ENCODE data around the gene PAPPA. TPM values are rescaled to one million over a fixed set of nuclear protein-coding genes. Genes with fewer than 3 reads are reported as not detected.

The PAPPA gene
- total RNA-seq, 1 experiment from 2014 or later = 3.9 TPM

- Histone ChIP-seq H3K36me3 (ENCODE audit: low read depth) (no peaks in the 10 kb centered on the region), H3K4me3 (no peak overlapping the region), H3K27ac (no peak overlapping the region), H3K4me2 (no peak overlapping the region), H3F3A (ENCODE audit: insufficient read depth, low read depth) (no peaks in the 10 kb centered on the region), H2AFZ (no peak overlapping the region), H3K9me3 (ENCODE audit: insufficient read depth, low read depth) (no peaks in the 10 kb centered on the region), H3K79me2 (ENCODE audit: low read depth) (no peaks in the 10 kb centered on the region), H3K9me2 (ENCODE audit: insufficient read depth) (0 out of 2 replicates have a peak, but pooled peaks cover 5% of the 10 kb centered on the region), H4K20me1 (ENCODE audit: insufficient read depth) (no peaks in the 10 kb centered on the region), H3K27me3 (ENCODE audit: insufficient read depth, low read depth) (no peaks in the 10 kb centered on the region), H3K4me1 (replicated peaks; ENCODE audit: insufficient read depth) (no peaks in the 10 kb centered on the region)
- TF ChIP-seq CTCF (conservative IDR thresholded peaks at IDR 0.05) (no peak), EZH2 (IDR thresholded peaks at IDR 0.05; ENCODE audit: low read depth) (no peak)
- POLR2A ChIA-PET (ENCODE audit: unreplicated experiment) = no interaction called here
- DNase-seq = no peak
- BruUV-seq (replicated peaks) = no TSS peak
- CTCF ChIA-PET = no interaction called here
- intact Hi-C loops (cut with micrococcal nuclease; ENCODE audit: unreplicated experiment) = no loop called here
These were observed 239.6 kb downstream of the PAPPA start for GRCh38 chr9:116393198-116393597.

GRCh38 chr9:116394070-116394469 is 240.5 kb downstream of the PAPPA start:
- no peak for TF ChIP-seq CTCF (conservative IDR thresholded peaks at IDR 0.05)
- TF ChIP-seq EZH2 (IDR thresholded peaks at IDR 0.05; ENCODE audit: low read depth) = no peak
- H3K4me2 ChIP-seq = no peak overlapping the region
- DNase-seq = no peak
- ChIA-PET CTCF (no interaction called here), POLR2A (ENCODE audit: unreplicated experiment) (no interaction called here)
- H3K36me3 ChIP-seq (ENCODE audit: low read depth) = no peaks in the 10 kb centered on the region
- H2AFZ ChIP-seq = no peak overlapping the region
- intact Hi-C loops (cut with micrococcal nuclease; ENCODE audit: unreplicated experiment) = no loop called here
- no TSS peak for BruUV-seq (replicated peaks)
- H3K4me1 ChIP-seq (replicated peaks; ENCODE audit: insufficient read depth) = no peaks in the 10 kb centered on the region
- H3K9me2 ChIP-seq (ENCODE audit: insufficient read depth) = no peaks in the 10 kb centered on the region
- H3K9me3 ChIP-seq (ENCODE audit: insufficient read depth, low read depth) = no peaks in the 10 kb centered on the region
- H3F3A ChIP-seq (ENCODE audit: insufficient read depth, low read depth) = no peaks in the 10 kb centered on the region
- no peak overlapping the region for H3K4me3 ChIP-seq
- H3K79me2 ChIP-seq (ENCODE audit: low read depth) = no peaks in the 10 kb centered on the region
- no peaks in the 10 kb centered on the region for H3K27me3 ChIP-seq (ENCODE audit: insufficient read depth, low read depth)
- H4K20me1 ChIP-seq (ENCODE audit: insufficient read depth) = no peaks in the 10 kb centered on the region
- no peak overlapping the region for H3K27ac ChIP-seq

- POLR2A ChIA-PET (ENCODE audit: unreplicated experiment) = no interaction called here
These were observed 241.5 kb downstream of the PAPPA start for GRCh38 chr9:116394894-116395698.

More at GRCh38 chr9:116394894-116395698, 241.5 kb downstream of the PAPPA start:
- no peak for DNase-seq
- Histone ChIP-seq H3K27me3 (ENCODE audit: insufficient read depth, low read depth) (no peaks in the 10 kb centered on the region), H3K4me3 (no peak overlapping the region), H3K4me1 (replicated peaks; ENCODE audit: insufficient read depth) (no peaks in the 10 kb centered on the region), H3K9me2 (ENCODE audit: insufficient read depth) (no peaks in the 10 kb centered on the region), H3K79me2 (ENCODE audit: low read depth) (no peaks in the 10 kb centered on the region), H3K4me2 (no peak overlapping the region), H3K9me3 (ENCODE audit: insufficient read depth, low read depth) (no peaks in the 10 kb centered on the region), H2AFZ (no peak overlapping the region), H3F3A (ENCODE audit: insufficient read depth, low read depth) (no peaks in the 10 kb centered on the region), H3K27ac (no peak overlapping the region), H3K36me3 (ENCODE audit: low read depth) (no peaks in the 10 kb centered on the region), H4K20me1 (ENCODE audit: insufficient read depth) (no peaks in the 10 kb centered on the region)
- CTCF ChIA-PET = no interaction called here
- intact Hi-C loops (cut with micrococcal nuclease; ENCODE audit: unreplicated experiment) = no loop called here
- BruUV-seq (replicated peaks) = no TSS peak
- TF ChIP-seq EZH2 (IDR thresholded peaks at IDR 0.05; ENCODE audit: low read depth) (no peak), CTCF (conservative IDR thresholded peaks at IDR 0.05) (no peak)

Data from PC-9 (cell line).